ENCODE results near the gene FRY.

- no peak for TF ChIP-seq POLR2A (IDR thresholded peaks at IDR 0.05; ENCODE audit: low read depth, low read length)
- no peak for TF ChIP-seq POLR2AphosphoS5 (IDR thresholded peaks at IDR 0.05; ENCODE audit: low read depth, low read length)
- no peak for TF ChIP-seq POU2F2 (IDR thresholded peaks at IDR 0.05; ENCODE audit: low read depth, low read length)
- TF ChIP-seq TAF1 (IDR thresholded peaks at IDR 0.05; ENCODE audit: low read depth, low read length): no peak
- TF ChIP-seq SPI1 (IDR thresholded peaks at IDR 0.05; ENCODE audit: low read depth, low read length): no peak
Measured at GRCh38 chr13:32079587-32079986, 48.0 kb downstream of the FRY start.

Measured in GM12891 (cell line).